Activated naive CD4-positive, alpha-beta T cell treated with Interleukin-2 at 50 U/mL for 16 hours (primary cell): Measurements from ENCODE around the gene COPB2.

Experiments
- DNase-seq: peaks from one replicate; pipeline ENCODE4 v3.0.0-alpha.2; 2020

The COPB2 gene

GRCh38 chr3:139327231-139327630 lies 62.2 kb downstream of the COPB2 start:
- no peak for DNase-seq

GRCh38 chr3:139326707-139327106 lies 62.7 kb downstream of the COPB2 start:
- DNase-seq = no peak

- no peak for DNase-seq
Measured at GRCh38 chr3:139326131-139326530, 63.3 kb downstream of the COPB2 start.

GRCh38 chr3:139325551-139325950 lies 63.9 kb downstream of the COPB2 start:
- DNase-seq = no peak

- DNase-seq = no peak
Measured at GRCh38 chr3:139324456-139324855, 65.0 kb downstream of the COPB2 start.

GRCh38 chr3:139323146-139323545 lies 66.3 kb downstream of the COPB2 start:
- DNase-seq = no peak

- no peak for DNase-seq
Measured at GRCh38 chr3:139322346-139322745, 67.1 kb downstream of the COPB2 start.

GRCh38 chr3:139320551-139321309 lies 68.7 kb downstream of the COPB2 start:
- no peak for DNase-seq

GRCh38 chr3:139319428-139320402 lies 69.7 kb downstream of the COPB2 start:
- no peak for DNase-seq

GRCh38 chr3:139318826-139319225 lies 70.6 kb downstream of the COPB2 start:
- no peak for DNase-seq

- no peak for DNase-seq
Measured at GRCh38 chr3:139318431-139318816, 71.0 kb downstream of the COPB2 start.

- DNase-seq = no peak
Measured at GRCh38 chr3:139317660-139318430, 71.6 kb downstream of the COPB2 start.

- DNase-seq = no peak
Measured at GRCh38 chr3:139317215-139317614, 72.2 kb downstream of the COPB2 start.

- no peak for DNase-seq
Measured at GRCh38 chr3:139313921-139314320, 75.5 kb downstream of the COPB2 start.

- no peak for DNase-seq
Measured at GRCh38 chr3:139312959-139313358, 76.5 kb downstream of the COPB2 start.

- DNase-seq = no peak
Measured at GRCh38 chr3:139312416-139312815, 77.0 kb downstream of the COPB2 start.

- DNase-seq = no peak
Measured at GRCh38 chr3:139311557-139311956, 77.9 kb downstream of the COPB2 start.

GRCh38 chr3:139310474-139310933 lies 78.9 kb downstream of the COPB2 start:
- no peak for DNase-seq

- DNase-seq = no peak
Measured at GRCh38 chr3:139309880-139310279, 79.6 kb downstream of the COPB2 start.

- no peak for DNase-seq
Measured at GRCh38 chr3:139309061-139309591, 80.3 kb downstream of the COPB2 start.

GRCh38 chr3:139308560-139308959 lies 80.9 kb downstream of the COPB2 start:
- DNase-seq = no peak
